ENCODE results near the gene ZNF326. TPM values are rescaled to one million over a fixed set of nuclear protein-coding genes. Genes with fewer than 3 reads are reported as not detected.

Gene ZNF326
- total RNA-seq, 1 experiment from 2014 or later: 26.2 TPM

- BruUV-seq (replicated peaks): no TSS peak
- peaks cover 34% of the 10 kb centered on the region for H3K4me1 ChIP-seq (replicated peaks; ENCODE audit: insufficient read depth)
- H4K20me1 ChIP-seq (ENCODE audit: insufficient read depth): no peaks in the 10 kb centered on the region
- H3K79me2 ChIP-seq (ENCODE audit: low read depth): peaks cover 26% of the 10 kb centered on the region
- no peak overlapping the region for H3K4me2 ChIP-seq
- no peak overlapping the region for H3K4me3 ChIP-seq
- no peak for TF ChIP-seq EZH2 (IDR thresholded peaks at IDR 0.05; ENCODE audit: low read depth)
- TF ChIP-seq CTCF (conservative IDR thresholded peaks at IDR 0.05): no peak
- H3K9me2 ChIP-seq (ENCODE audit: insufficient read depth): no peaks in the 10 kb centered on the region
- peaks cover 17% of the 10 kb centered on the region; the same call in 1 of the 2 replicates for H3F3A ChIP-seq (ENCODE audit: insufficient read depth, low read depth)
- peaks cover 12% of the 10 kb centered on the region for H3K9me3 ChIP-seq (ENCODE audit: insufficient read depth, low read depth)
- no peak for DNase-seq
- intact Hi-C loops (cut with micrococcal nuclease; ENCODE audit: unreplicated experiment): no loop called here
- H3K36me3 ChIP-seq (ENCODE audit: low read depth): peaks cover 21% of the 10 kb centered on the region; the same call in 1 of the 2 replicates
- POLR2A ChIA-PET (ENCODE audit: unreplicated experiment): no interaction called here
- H3K27ac ChIP-seq: no peak overlapping the region
- CTCF ChIA-PET: interaction anchor here (0.6 kb wide), 1 partner anchor 43 kb away, joined by 8 read pairs; no protein-coding TSS in a partner anchor
- no peak overlapping the region for H2AFZ ChIP-seq
- H3K27me3 ChIP-seq (ENCODE audit: insufficient read depth, low read depth): no peaks in the 10 kb centered on the region
Observed at GRCh38 chr1:89959719-89960118, 35.2 kb upstream of the ZNF326 start.

- H3K27ac ChIP-seq: no peak overlapping the region
- H4K20me1 ChIP-seq (ENCODE audit: insufficient read depth): no peaks in the 10 kb centered on the region
- intact Hi-C loops (cut with micrococcal nuclease; ENCODE audit: unreplicated experiment): no loop called here
- peaks cover 9% of the 10 kb centered on the region for H3K4me1 ChIP-seq (replicated peaks; ENCODE audit: insufficient read depth)
- no peak for TF ChIP-seq CTCF (conservative IDR thresholded peaks at IDR 0.05)
- TF ChIP-seq EZH2 (IDR thresholded peaks at IDR 0.05; ENCODE audit: low read depth): no peak
- H3K27me3 ChIP-seq (ENCODE audit: insufficient read depth, low read depth): no peaks in the 10 kb centered on the region
- peaks cover 7% of the 10 kb centered on the region; the same call in 1 of the 2 replicates for H3K79me2 ChIP-seq (ENCODE audit: low read depth)
- POLR2A ChIA-PET (ENCODE audit: unreplicated experiment): no interaction called here
- no TSS peak for BruUV-seq (replicated peaks)
- no peak overlapping the region for H3K4me3 ChIP-seq
- peaks cover 12% of the 10 kb centered on the region for H3K9me3 ChIP-seq (ENCODE audit: insufficient read depth, low read depth)
- no peaks in the 10 kb centered on the region for H3K9me2 ChIP-seq (ENCODE audit: insufficient read depth)
- CTCF ChIA-PET: no interaction called here
- no peak overlapping the region for H2AFZ ChIP-seq
- no peak for DNase-seq
- peaks cover 20% of the 10 kb centered on the region; the same call in 1 of the 2 replicates for H3K36me3 ChIP-seq (ENCODE audit: low read depth)
- no peaks in the 10 kb centered on the region; the same call in 1 of the 2 replicates for H3F3A ChIP-seq (ENCODE audit: insufficient read depth, low read depth)
- no peak overlapping the region for H3K4me2 ChIP-seq
Observed at GRCh38 chr1:89962024-89962741, 32.7 kb upstream of the ZNF326 start.

- DNase-seq: no peak
- Histone ChIP-seq H4K20me1 (ENCODE audit: insufficient read depth) (no peaks in the 10 kb centered on the region), H3K79me2 (ENCODE audit: low read depth) (0 out of 2 replicates have a peak, but pooled peaks cover 2% of the 10 kb centered on the region), H3F3A (ENCODE audit: insufficient read depth, low read depth) (no peaks in the 10 kb centered on the region; the same call in 1 of the 2 replicates), H3K4me1 (replicated peaks; ENCODE audit: insufficient read depth) (peaks cover 4% of the 10 kb centered on the region), H3K4me3 (no peak overlapping the region), H3K9me3 (ENCODE audit: insufficient read depth, low read depth) (peaks cover 12% of the 10 kb centered on the region), H3K27ac (no peak overlapping the region), H3K9me2 (ENCODE audit: insufficient read depth) (no peaks in the 10 kb centered on the region), H3K4me2 (no peak overlapping the region), H2AFZ (no peak overlapping the region), H3K36me3 (ENCODE audit: low read depth) (0 out of 2 replicates have a peak, but pooled peaks cover 16% of the 10 kb centered on the region), H3K27me3 (ENCODE audit: insufficient read depth, low read depth) (no peaks in the 10 kb centered on the region)
- intact Hi-C loops (cut with micrococcal nuclease; ENCODE audit: unreplicated experiment): no loop called here
- CTCF ChIA-PET: no interaction called here
- no TSS peak for BruUV-seq (replicated peaks)
- POLR2A ChIA-PET (ENCODE audit: unreplicated experiment): no interaction called here
- TF ChIP-seq EZH2 (IDR thresholded peaks at IDR 0.05; ENCODE audit: low read depth) (no peak), CTCF (conservative IDR thresholded peaks at IDR 0.05) (no peak)
Observed at GRCh38 chr1:89962742-89963075, 32.2 kb upstream of the ZNF326 start.

All from PC-9 (cell line).